Smooth muscle cell (in vitro differentiated cells): ENCODE measurements around the gene WDR37. TPM values are rescaled to one million over a fixed set of nuclear protein-coding genes. Genes with fewer than 3 reads are reported as not detected.

Experiments
- DNase-seq: peaks from one replicate; lab custom pipeline; 2025; ENCODE audit not compliant: unreplicated experiment; lab: John Stamatoyannopoulos, UW
- H2AFZ ChIP-seq: fragments of 200-600 bp; sonication (generic); 2 replicates; pipeline ENCODE4 v1.6.0; 2016; ENCODE audit warnings: antibody characterized with exemption, low read depth, mild to moderate bottlenecking
- H3F3A ChIP-seq: fragments of 200-600 bp; sonication (generic); 2 replicates; pipeline ENCODE4 v1.6.0; 2017; ENCODE audit warnings: antibody characterized with exemption, low read depth
- H3K27ac ChIP-seq: fragments of 200-600 bp; sonication (generic); 2 replicates; pipeline ENCODE4 v1.5.1; 2016; ENCODE audit warnings: low read depth, mild to moderate bottlenecking
- H3K27me3 ChIP-seq: fragments of 200-600 bp; sonication (generic); 2 replicates; pipeline ENCODE4 v1.6.1; 2016; ENCODE audit warnings: low read depth, mild to moderate bottlenecking
- H3K36me3 ChIP-seq: fragments of 200-600 bp; sonication (generic); 2 replicates; pipeline ENCODE4 v1.5.1; 2016; ENCODE audit warnings: low read depth
- H3K4me1 ChIP-seq: fragments of 200-600 bp; sonication (generic); 2 replicates; pipeline ENCODE4 v1.5.1; 2016; ENCODE audit warnings: low read depth
- H3K4me2 ChIP-seq: fragments of 200-600 bp; sonication (generic); 2 replicates; pipeline ENCODE4 v1.6.0; 2016; ENCODE audit warnings: mild to moderate bottlenecking
- H3K4me3 ChIP-seq: fragments of 200-600 bp; sonication (generic); 2 replicates; pipeline ENCODE4 v1.5.1; 2016; ENCODE audit warnings: mild to moderate bottlenecking
- H3K79me2 ChIP-seq: fragments of 200-600 bp; sonication (generic); 2 replicates; pipeline ENCODE4 v1.6.0; 2016; ENCODE audit warnings: low read depth, mild to moderate bottlenecking
- H3K9ac ChIP-seq: fragments of 200-600 bp; sonication (generic); 2 replicates; pipeline ENCODE4 v1.6.0; 2016; ENCODE audit warnings: low read depth
- H3K9me3 ChIP-seq: fragments of 200-600 bp; sonication (generic); replicated peaks from 2 replicates; pipeline ENCODE4 v1.5.1; 2016; ENCODE audit warnings: low read depth
- H4K20me1 ChIP-seq: fragments of 200-600 bp; sonication (generic); 2 replicates; pipeline ENCODE4 v1.6.0; 2016; ENCODE audit warnings: low read depth
- WGBS: methylation state at CpG from one replicate; pipeline ENCODE4 v1.1.7; 2016; ENCODE audit warnings: low lambda C conversion rate; 5-methylcytosine and 5-hydroxymethylcytosine counted together
- polyA plus RNA-seq: library from polyadenylated mRNA; unstranded; fragments of >200 nt; fragmentation: Nextera tagmentation; extraction: Ambion mirVana; gene quantifications from 2 replicates; pipeline ENCODE4 v1.2.1, GENCODE V29; 2016
- total RNA-seq: library from RNA; depleted of rRNA; stranded (reverse); fragments of >200 nt; gene quantifications from 2 replicates; pipeline ENCODE4 v1.2.3, GENCODE V29; 2014
- TF ChIP-seq, protein P1 (sequence below): fragments of 200-600 bp; sonication (generic); IDR thresholded peaks from 2 replicates; pipeline ENCODE4 v1.5.1; 2017; ENCODE audit warnings: borderline replicate concordance, mild to moderate bottlenecking, antibody characterized with exemption; ENCODE audit not compliant: insufficient read depth, poor library complexity, severe bottlenecking

WDR37 gene
- total and polyA plus RNA-seq, 2 experiments from 2014 or later, result 10.5 to 10.7 TPM

DNA sequence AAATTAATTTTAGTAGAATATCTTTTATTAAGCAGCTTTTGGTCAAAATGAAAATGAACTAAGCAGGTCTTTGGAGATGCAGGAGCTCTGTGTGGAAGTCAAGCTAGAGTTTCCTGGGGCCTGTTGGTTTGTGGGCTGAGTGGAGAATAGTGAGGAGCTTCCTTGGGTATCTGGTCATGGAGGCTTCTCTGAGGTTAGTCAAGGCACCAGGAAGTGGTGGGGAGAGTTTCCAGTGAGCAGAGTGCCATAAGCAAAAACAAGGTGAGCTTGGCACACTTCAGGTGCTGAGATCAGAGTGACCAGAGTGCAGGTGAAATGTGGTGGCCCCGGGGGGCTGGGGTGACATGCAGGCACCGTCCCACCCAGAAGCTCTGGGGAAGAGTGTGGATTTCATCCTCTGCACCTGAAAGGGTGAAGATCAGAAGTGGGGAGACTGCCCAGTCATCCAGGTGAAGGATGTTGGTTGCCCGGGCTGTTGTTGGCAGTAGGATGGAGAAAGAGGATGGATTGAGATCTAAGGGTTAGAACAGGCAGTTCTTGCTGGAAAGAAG, 77.4 kb downstream of the WDR37 start:
- Histone ChIP-seq H3K79me2 (no peaks in the 10 kb centered on the region), H3K9me3 (peaks cover 3% of the 10 kb centered on the region), H3K4me1 (no peaks in the 10 kb centered on the region), H3K27ac (no peak overlapping the region), H4K20me1 (no peaks in the 10 kb centered on the region), H3K36me3 (peaks cover 8% of the 10 kb centered on the region), H3K4me3 (no peak overlapping the region), H2AFZ (no peak overlapping the region), H3K9ac (no peak overlapping the region), H3K4me2 (no peak overlapping the region), H3K27me3 (no peaks in the 10 kb centered on the region), H3F3A (no peaks in the 10 kb centered on the region)
- WGBS, result 98% methylated on average over 3 of the region's 3 CpGs
- no peak for DNase-seq
- TF ChIP-seq, protein P1, sequence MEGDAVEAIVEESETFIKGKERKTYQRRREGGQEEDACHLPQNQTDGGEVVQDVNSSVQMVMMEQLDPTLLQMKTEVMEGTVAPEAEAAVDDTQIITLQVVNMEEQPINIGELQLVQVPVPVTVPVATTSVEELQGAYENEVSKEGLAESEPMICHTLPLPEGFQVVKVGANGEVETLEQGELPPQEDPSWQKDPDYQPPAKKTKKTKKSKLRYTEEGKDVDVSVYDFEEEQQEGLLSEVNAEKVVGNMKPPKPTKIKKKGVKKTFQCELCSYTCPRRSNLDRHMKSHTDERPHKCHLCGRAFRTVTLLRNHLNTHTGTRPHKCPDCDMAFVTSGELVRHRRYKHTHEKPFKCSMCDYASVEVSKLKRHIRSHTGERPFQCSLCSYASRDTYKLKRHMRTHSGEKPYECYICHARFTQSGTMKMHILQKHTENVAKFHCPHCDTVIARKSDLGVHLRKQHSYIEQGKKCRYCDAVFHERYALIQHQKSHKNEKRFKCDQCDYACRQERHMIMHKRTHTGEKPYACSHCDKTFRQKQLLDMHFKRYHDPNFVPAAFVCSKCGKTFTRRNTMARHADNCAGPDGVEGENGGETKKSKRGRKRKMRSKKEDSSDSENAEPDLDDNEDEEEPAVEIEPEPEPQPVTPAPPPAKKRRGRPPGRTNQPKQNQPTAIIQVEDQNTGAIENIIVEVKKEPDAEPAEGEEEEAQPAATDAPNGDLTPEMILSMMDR, result no peak

DNA sequence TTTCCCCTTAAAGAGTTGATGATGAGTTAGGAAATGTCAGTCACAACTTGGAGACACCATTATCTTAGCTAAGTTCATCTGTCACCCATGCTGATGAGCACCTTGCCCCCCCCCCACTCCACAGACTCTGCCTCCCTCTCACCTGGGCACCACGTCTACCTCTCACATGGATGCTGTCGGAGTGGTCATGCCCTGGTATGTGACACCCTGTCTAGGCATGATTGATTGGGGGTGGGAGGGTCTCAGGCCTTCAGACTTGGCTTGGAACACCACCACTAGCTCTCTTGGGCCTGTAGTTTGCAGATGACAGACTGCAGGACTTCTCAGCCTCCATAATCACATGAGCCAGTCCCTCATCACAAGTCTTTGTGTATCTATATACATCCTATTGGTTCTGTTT, 78.0 kb downstream of the WDR37 start:
- Histone ChIP-seq H2AFZ (no peak overlapping the region), H3K79me2 (no peaks in the 10 kb centered on the region), H3K4me1 (no peaks in the 10 kb centered on the region), H3K4me2 (no peak overlapping the region), H3K4me3 (no peak overlapping the region), H3K9me3 (peaks cover 3% of the 10 kb centered on the region), H3K36me3 (peaks cover 8% of the 10 kb centered on the region), H3K9ac (no peak overlapping the region), H4K20me1 (no peaks in the 10 kb centered on the region), H3K27me3 (no peaks in the 10 kb centered on the region), H3K27ac (no peak overlapping the region), H3F3A (no peaks in the 10 kb centered on the region)
- 96% methylated on average over 2 of the region's 2 CpGs for WGBS
- TF ChIP-seq, protein P1, result no peak
- DNase-seq, result no peak

DNA sequence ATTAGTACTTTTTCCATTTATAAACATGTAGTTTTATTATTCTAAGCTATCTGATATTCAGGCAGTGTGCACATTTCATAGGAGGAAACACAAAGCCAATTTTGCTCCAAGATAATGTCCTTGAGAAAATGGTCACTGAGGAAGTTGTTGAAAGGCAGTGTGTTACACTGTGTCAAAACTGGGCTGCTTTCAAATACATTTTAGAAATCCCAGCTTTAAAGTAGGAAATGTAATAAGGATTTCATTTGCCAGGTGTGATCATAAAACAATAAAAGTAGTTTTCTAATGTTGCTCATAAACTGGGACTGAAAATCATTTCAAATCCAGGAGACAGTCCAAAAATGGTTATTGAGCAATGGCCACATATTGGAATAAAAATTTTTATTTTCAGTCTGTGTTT, 80.1 kb downstream of the WDR37 start:
- Histone ChIP-seq H3K9me3 (peaks cover 3% of the 10 kb centered on the region), H3K4me2 (no peak overlapping the region), H3K4me3 (no peak overlapping the region), H3K4me1 (no peaks in the 10 kb centered on the region), H3K27me3 (no peaks in the 10 kb centered on the region), H3F3A (no peaks in the 10 kb centered on the region), H3K27ac (no peak overlapping the region), H4K20me1 (no peaks in the 10 kb centered on the region), H3K36me3 (no peaks in the 10 kb centered on the region), H2AFZ (no peak overlapping the region), H3K9ac (no peak overlapping the region), H3K79me2 (no peaks in the 10 kb centered on the region)
- TF ChIP-seq, protein P1, result no peak
- no peak for DNase-seq

DNA sequence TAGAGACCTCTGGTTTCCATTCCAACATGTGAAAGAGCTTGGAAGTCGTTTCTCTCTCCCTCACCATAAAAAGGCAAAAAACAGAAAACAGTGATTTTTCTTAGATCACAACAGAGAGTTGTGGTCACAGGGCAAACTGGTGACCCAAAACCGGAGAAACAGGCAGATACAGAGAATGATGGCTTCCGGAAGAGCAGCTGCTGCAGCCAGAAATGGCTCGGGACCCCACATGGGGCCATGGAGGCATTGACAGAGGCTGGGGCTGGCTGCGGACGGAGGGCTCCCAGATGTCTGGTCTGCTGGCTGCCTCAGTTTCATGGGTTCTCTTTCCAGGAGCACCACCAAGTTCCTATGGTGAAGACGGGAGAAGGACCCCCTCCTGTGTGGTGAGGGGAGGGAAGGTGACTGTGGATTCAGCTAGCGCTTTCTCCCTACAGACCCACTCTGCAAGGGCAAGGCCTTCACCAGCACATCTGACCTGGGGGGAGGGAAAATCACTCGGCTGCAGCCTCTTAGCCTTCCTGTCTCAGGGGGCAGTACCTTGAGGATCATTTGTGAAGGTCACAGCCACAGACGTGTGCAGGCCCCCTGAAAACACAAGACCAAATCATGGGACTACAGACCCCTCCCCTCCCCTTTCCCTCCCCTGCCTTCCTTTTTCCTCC, 81.4 kb downstream of the WDR37 start:
- WGBS, result 83% methylated on average over 10 of the region's 10 CpGs
- Histone ChIP-seq H3K4me3 (no peak overlapping the region), H3K4me2 (no peak overlapping the region), H3K27ac (no peak overlapping the region), H3F3A (no peaks in the 10 kb centered on the region), H4K20me1 (no peaks in the 10 kb centered on the region), H3K27me3 (no peaks in the 10 kb centered on the region), H3K4me1 (no peaks in the 10 kb centered on the region), H3K9ac (no peak overlapping the region), H3K9me3 (peaks cover 3% of the 10 kb centered on the region), H3K79me2 (no peaks in the 10 kb centered on the region), H2AFZ (no peak overlapping the region), H3K36me3 (no peaks in the 10 kb centered on the region)
- TF ChIP-seq, protein P1, result no peak
- no peak for DNase-seq
